A172 (cell line): ENCODE data around the gene C11orf21. TPM values are rescaled to one million over a fixed set of nuclear protein-coding genes. Genes with fewer than 3 reads are reported as not detected.
"Not testable (repeated sequence)": the region's sequence is repeated elsewhere in the genome, so short reads cannot be mapped to it uniquely, and the experiment has no call there.

Source experiments
- DNase-seq: peaks from one replicate; pipeline ENCODE4 v3.0.0-alpha.2; 2015; ENCODE audit warnings: low spot score
- total RNA-seq: library from RNA; depleted of rRNA; stranded (reverse); fragments of >200 nt; shearing (Covaris generic); gene quantifications from 2 replicates; pipeline ENCODE4 v1.2.3, GENCODE V29; 2014; rRNA removed

Gene C11orf21
- total RNA-seq, result 2.0 and 2.8 TPM in 2 replicates

- peak; percentile 88 for DNase-seq
These were observed at the start of gene C11orf21, which contains the start of gene TSPAN32 for GRCh38 chr11:2301631-2302305. TSS of gene C11orf21 (minus strand) at chr11:2301918. CDS start at chr11:2301808, 110 bp downstream. TSS of gene TSPAN32 (plus strand) at chr11:2302013. CDS start at chr11:2302150, 137 bp downstream.

GRCh38 chr11:2348986-2349385, 47.3 kb upstream of the C11orf21 start:
- DNase-seq, result peak; percentile 24

GRCh38 chr11:2347308-2347830, 45.7 kb upstream of the C11orf21 start:
- DNase-seq, result no peak

GRCh38 chr11:2346586-2347307, 45.0 kb upstream of the C11orf21 start:
- no peak for DNase-seq

GRCh38 chr11:2346014-2346413, 44.3 kb upstream of the C11orf21 start:
- no peak for DNase-seq

- no peak for DNase-seq
These were observed 43.3 kb upstream of the C11orf21 start for GRCh38 chr11:2345050-2345449.

- no peak for DNase-seq
These were observed 41.8 kb upstream of the C11orf21 start for GRCh38 chr11:2343502-2343901.

GRCh38 chr11:2342981-2343380, 41.3 kb upstream of the C11orf21 start:
- DNase-seq, result no peak

GRCh38 chr11:2342557-2342956, 40.8 kb upstream of the C11orf21 start:
- no peak for DNase-seq

GRCh38 chr11:2338760-2339159, 37.0 kb upstream of the C11orf21 start:
- not testable (repeated sequence) for DNase-seq

- DNase-seq, result not testable (repeated sequence)
These were observed 33.6 kb upstream of the C11orf21 start for GRCh38 chr11:2335286-2335685.

- not testable (repeated sequence) for DNase-seq
These were observed 31.9 kb upstream of the C11orf21 start for GRCh38 chr11:2333486-2334205.

- DNase-seq, result not testable (repeated sequence)
These were observed 30.9 kb upstream of the C11orf21 start for GRCh38 chr11:2332569-2332968.

GRCh38 chr11:2331404-2331803, 29.7 kb upstream of the C11orf21 start:
- no peak for DNase-seq

GRCh38 chr11:2330696-2331095, 29.0 kb upstream of the C11orf21 start:
- no peak for DNase-seq

- DNase-seq, result no peak
These were observed 27.8 kb upstream of the C11orf21 start for GRCh38 chr11:2329551-2329950.

- no peak for DNase-seq
These were observed 27.1 kb upstream of the C11orf21 start for GRCh38 chr11:2328656-2329354.

- no peak for DNase-seq
These were observed 26.3 kb upstream of the C11orf21 start for GRCh38 chr11:2328021-2328420.

- DNase-seq, result no peak
These were observed 25.3 kb upstream of the C11orf21 start for GRCh38 chr11:2327032-2327431.

GRCh38 chr11:2325719-2326118, 24.0 kb upstream of the C11orf21 start:
- DNase-seq, result peak; percentile 79

- no peak for DNase-seq
These were observed 23.4 kb upstream of the C11orf21 start for GRCh38 chr11:2325123-2325522.

GRCh38 chr11:2321311-2321683, 19.6 kb upstream of the C11orf21 start:
- no peak for DNase-seq
